Ishikawa (cell line): ENCODE data around the gene CREBRF.

Experiments used
- EGR1 ChIP-seq: IDR thresholded peaks from 2 replicates; pipeline ENCODE4 v1.6.1; 2012
- MAX ChIP-seq: IDR thresholded peaks from 2 replicates; pipeline ENCODE4 v1.6.1; 2012
- RAD21 ChIP-seq: IDR thresholded peaks from 2 replicates; pipeline ENCODE4 v1.6.1; 2012; ENCODE audit warnings: low read depth
- REST ChIP-seq: IDR thresholded peaks from 2 replicates; pipeline ENCODE4 v1.6.1; 2012; ENCODE audit warnings: low read depth, mild to moderate bottlenecking
- TEAD4 ChIP-seq: IDR thresholded peaks from 2 replicates; pipeline ENCODE4 v1.6.1; 2012
- YY1 ChIP-seq: IDR thresholded peaks from 2 replicates; pipeline ENCODE4 v1.6.1; 2012; ENCODE audit warnings: low read depth
- ZBTB7A ChIP-seq: IDR thresholded peaks from 2 replicates; pipeline ENCODE4 v1.6.1; 2012; ENCODE audit warnings: low read depth

- TF ChIP-seq ZBTB7A (no peak), YY1 (no peak), TEAD4 (no peak), REST (no peak), MAX (no peak), EGR1 (no peak), RAD21 (no peak)
Observed at GRCh38 chr5:173015598-173016455, 40.3 kb upstream of the CREBRF start.
